AG10803 (cell line): ENCODE data around the gene AGT.

Source experiments
- DNase-seq: peaks from one replicate; pipeline ENCODE4 v3.0.0; 2010; ENCODE audit warnings: low read depth
- H3K4me3 ChIP-seq: 2 replicates; pipeline ENCODE4 v1.5.1; 2011; ENCODE audit warnings: mild to moderate bottlenecking, low read length, control low read depth
- CTCF ChIP-seq: conservative IDR thresholded peaks from 2 replicates; pipeline ENCODE4 v1.5.1; 2011; ENCODE audit warnings: mild to moderate bottlenecking, low read length, control low read depth, inconsistent platforms

AGT gene

DNA sequence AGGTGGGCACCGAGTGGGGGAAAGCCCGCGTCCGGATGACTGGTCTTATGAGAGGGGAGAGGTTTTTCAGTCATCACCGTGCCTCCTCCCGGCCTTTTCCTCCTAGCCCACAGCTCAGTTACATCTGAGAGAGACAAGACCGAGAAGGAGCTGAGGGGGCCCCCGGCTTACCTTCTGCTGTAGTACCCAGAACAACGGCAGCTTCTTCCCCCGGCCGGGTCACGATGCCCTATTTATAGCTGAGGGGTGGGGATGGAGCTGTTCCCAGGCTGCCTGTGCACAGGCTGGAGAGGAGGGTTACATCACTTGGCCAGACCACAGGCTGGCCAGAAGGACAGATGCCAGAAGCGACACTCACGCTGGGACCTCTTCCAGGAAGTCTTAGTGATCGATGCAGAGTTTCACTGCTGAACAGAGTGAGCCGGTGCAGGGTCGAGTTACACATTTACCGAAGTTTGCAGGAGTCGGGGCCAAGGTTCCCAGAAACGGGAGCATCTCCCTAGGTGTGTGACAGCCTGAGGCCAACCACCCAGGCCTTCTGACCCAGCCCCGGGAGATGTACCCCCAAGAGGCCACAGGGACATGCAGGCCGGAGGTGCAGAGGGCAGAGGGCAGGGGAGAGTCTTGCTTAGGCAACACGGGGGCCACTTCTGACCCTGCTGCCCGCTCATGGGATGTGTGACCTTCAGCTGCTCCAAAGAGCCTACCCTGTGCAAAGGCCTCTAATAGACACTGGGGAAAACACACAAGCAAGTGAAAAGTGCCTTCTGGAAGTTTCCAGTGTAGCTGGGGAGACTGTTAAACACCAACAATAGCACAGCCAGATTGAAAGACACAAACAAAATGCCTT lies at the start of gene AGT:
TSS of gene AGT (minus strand) at position 208 of the 850 bp plus-strand sequence. CDS start 3,299 bp downstream, outside the sequence.
- DNase-seq: peak; percentile 87
- peak within 1 kb of the TSS; percentile 13 for H3K4me3 ChIP-seq
- no peak for TF ChIP-seq CTCF

DNA sequence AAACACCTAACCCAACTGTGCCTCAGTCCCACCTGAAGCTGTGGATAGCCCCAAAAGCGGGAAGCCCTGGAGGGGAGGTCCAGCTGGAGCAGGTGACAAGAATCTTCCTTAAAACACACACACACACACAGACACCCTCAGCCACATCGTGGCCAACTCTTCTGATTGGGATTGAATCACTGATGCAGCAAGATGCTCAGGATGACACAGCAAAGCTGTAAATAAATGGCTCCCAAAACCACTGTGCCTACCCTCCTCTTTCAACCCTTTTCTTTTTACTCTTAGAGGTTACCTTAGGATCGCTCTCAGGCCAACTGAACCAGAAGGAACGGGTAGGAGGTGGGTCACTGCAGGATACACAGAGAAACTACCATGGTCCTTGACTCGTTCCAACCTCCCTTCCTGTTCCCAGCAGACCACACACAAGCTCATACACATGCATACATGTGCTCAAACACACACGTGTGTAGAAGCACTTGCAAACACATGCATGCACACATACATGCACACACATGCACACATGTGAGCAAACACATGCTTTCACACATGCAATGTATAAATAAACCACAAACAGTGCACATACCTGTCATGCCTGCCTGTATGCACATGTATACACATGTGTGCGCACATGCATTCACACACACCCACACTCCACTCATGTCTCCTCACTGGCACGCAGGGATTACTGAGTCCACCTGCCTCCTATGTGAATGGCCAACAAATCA lies 47.7 kb upstream of the AGT start:
- no peak for TF ChIP-seq CTCF
- H3K4me3 ChIP-seq: no peak overlapping the region
- no peak for DNase-seq

DNA sequence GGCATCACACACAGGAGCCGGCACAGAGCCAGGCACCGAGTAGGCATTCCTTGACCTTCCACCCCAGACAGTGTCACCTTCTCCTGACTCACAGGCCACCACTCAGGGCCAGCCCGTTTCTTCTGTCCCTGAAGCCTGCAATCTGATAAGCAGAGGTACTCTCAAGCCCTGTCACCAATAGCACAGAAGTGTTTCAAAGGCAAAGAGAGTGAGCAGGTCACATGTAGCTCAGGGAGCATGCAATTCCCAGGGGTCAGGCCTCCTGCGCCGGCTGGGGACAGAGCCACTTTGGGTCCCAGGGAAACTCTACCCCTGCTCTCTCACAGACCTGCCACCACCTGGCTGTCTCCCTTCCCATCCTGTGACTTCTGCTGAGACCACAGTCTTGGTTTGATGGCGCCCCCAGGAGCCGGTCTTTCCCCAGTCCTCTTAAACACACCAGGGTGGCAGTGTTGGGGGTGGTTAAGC lies 46.5 kb upstream of the AGT start:
- TF ChIP-seq CTCF: no peak
- no peak for DNase-seq
- H3K4me3 ChIP-seq: no peak overlapping the region

- TF ChIP-seq CTCF: no peak
- no peak for DNase-seq
- no peak overlapping the region for H3K4me3 ChIP-seq
These were observed 45.6 kb upstream of the AGT start for GRCh38 chr1:230759369-230760065.

DNA sequence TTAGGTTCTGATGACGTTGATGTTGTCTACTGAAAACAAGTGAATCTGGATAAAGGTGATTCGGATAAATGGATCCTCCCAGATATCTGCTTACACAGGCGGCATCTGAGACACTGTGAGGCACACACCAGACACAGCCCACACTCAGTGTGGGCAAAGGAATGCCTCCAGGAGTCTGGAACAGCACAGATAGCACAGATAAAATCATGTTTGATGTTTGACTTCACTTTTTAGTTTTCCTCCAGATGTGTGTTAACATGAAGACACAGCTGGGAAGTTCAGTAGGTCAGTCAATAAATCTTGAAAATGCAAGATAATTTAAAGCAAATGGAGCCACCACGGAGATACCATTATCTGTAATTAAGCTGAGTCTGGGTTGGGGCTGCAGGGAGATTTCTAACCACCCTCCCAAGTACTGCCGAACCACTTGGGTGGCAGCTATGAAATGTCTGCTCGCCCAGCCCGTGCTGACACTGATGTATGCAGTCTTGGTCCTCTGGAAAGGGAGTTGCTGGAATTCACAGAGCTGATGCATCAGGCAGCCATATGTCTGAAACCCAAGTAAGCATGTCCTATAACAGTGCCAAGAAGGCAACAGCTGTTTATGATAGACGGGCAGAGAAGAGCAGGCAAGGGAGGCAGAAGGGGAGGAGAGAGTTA lies 44.9 kb upstream of the AGT start:
- peak; percentile 82 for DNase-seq
- TF ChIP-seq CTCF: no peak
- no peak overlapping the region for H3K4me3 ChIP-seq

- H3K4me3 ChIP-seq: no peak overlapping the region
These were observed 44.2 kb upstream of the AGT start for GRCh38 chr1:230757856-230758708.

More at GRCh38 chr1:230757856-230758708, 44.2 kb upstream of the AGT start:
- no peak for DNase-seq
- TF ChIP-seq CTCF: no peak
